ENCODE data around the gene NLRP9. TPM values are rescaled to one million over a fixed set of nuclear protein-coding genes. Genes with fewer than 3 reads are reported as not detected.

Gene NLRP9
- total RNA-seq (2022; extraction: Qiagen RNA extraction) = not detected in 5 replicates

GRCh38 chr19:55738302-55738701 is at the start of gene NLRP9:
NLRP9 (minus strand) TSS chr19:55738402; CDS start chr19:55738374, 28 bp downstream.

GRCh38 chr19:55768818-55769217 is 30.6 kb upstream of the NLRP9 start, which contains the start of gene RFPL4AL1:
RFPL4AL1 (plus strand) TSS chr19:55769118; CDS start chr19:55771805, 2,687 bp downstream.

GRCh38 chr19:55758797-55759196 is 20.6 kb upstream of the NLRP9 start, which contains the start of gene RFPL4A:
RFPL4A (plus strand) TSS chr19:55759097; CDS start chr19:55761801, 2,704 bp downstream.

DNA sequence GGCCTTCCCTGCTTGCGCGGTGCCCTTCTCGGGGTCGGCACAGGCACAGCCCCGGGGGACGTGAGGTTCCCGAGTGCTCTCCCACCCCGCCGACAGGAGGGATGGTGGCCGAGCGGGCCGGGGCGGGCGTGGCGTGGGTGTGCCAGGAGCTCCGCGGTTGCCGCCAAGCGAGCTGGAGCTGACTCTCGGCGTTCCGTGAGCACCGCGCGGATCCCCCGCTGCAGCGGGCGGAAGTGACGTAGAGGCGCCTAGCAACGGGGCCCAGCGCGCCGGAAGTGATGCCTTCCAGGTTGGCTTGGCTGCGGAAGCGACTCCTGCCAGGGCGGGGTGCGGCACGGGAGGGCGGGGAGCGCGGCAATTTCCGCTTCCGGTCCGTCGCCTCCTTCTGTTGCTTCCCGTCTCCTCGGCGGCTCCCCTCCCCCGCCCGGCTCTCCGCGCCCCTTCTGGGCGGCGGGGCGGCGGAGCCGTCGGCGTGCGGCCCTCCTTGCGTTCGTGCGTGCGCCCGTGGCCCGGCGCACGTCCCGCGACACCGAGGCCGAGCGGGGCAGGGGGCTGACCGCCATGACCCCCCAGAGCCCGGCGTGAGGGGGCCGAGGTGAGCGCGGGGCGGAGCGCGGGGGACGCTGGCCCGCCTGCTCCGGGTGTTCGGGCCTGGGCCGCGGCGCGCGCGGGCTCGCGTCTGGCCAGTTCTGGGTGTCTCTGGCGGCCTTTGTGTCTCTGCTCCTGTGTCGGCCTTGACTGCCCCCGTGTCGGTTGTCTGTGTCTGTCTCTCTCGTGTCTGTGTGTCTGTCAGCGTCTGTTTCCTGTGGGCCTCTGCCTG is 63.2 kb downstream of the NLRP9 start, which contains the start of gene EPN1:
Gene EPN1, plus strand, starts transcription at position 386 of the 820 bp plus-strand sequence. CDS start 3,402 bp downstream, outside the sequence.

Other genes starting within 250 kb of the NLRP9 start
- gene SSC5D, start 250.0 kb downstream of the NLRP9 start, total RNA-seq (2022; extraction: Qiagen RNA extraction) = 0.28 to 0.84 TPM (median 0.58 TPM) in 5 replicates
- 1.3 to 2.6 TPM (median 1.8 TPM) in 5 replicates for gene SBK2, start 201.3 kb downstream of the NLRP9 start, total RNA-seq (2022; extraction: Qiagen RNA extraction)
- gene SBK3, start 192.9 kb downstream of the NLRP9 start, total RNA-seq (2022; extraction: Qiagen RNA extraction) = 1.3 to 2.6 TPM (median 2.1 TPM) in 5 replicates
- 21.6 to 43.3 TPM (median 36.5 TPM) in 5 replicates for gene ZNF579, start 157.6 kb downstream of the NLRP9 start, total RNA-seq (2022; extraction: Qiagen RNA extraction)
- gene FIZ1, start 138.9 kb downstream of the NLRP9 start, total RNA-seq (2022; extraction: Qiagen RNA extraction) = 17.4 to 26.1 TPM (median 24.0 TPM) in 5 replicates
- gene ZNF524, start 138.1 kb downstream of the NLRP9 start, total RNA-seq (2022; extraction: Qiagen RNA extraction) = 12.1 to 17.2 TPM (median 16.1 TPM) in 5 replicates
- 6.8 to 13.4 TPM (median 11.9 TPM) in 5 replicates for gene ZNF865, start 132.8 kb downstream of the NLRP9 start, total RNA-seq (2022; extraction: Qiagen RNA extraction)
- 4.7 to 6.7 TPM (median 5.4 TPM) in 5 replicates for gene ZNF784, start 113.8 kb downstream of the NLRP9 start, total RNA-seq (2022; extraction: Qiagen RNA extraction)
- gene ZNF580, start 97.4 kb downstream of the NLRP9 start, total RNA-seq (2022; extraction: Qiagen RNA extraction) = 26.5 to 51.9 TPM (median 48.8 TPM) in 5 replicates
- 37.3 to 44.0 TPM (median 42.8 TPM) in 5 replicates for gene ZNF581, start 94.8 kb downstream of the NLRP9 start, total RNA-seq (2022; extraction: Qiagen RNA extraction)
- gene CCDC106, start 90.2 kb downstream of the NLRP9 start, total RNA-seq (2022; extraction: Qiagen RNA extraction) = 12.0 to 20.4 TPM (median 19.0 TPM) in 5 replicates
- gene U2AF2, start 83.4 kb downstream of the NLRP9 start, total RNA-seq (2022; extraction: Qiagen RNA extraction) = 234 to 285 TPM (median 273 TPM) in 5 replicates
- gene EPN1, start 63.2 kb downstream of the NLRP9 start, total RNA-seq (2022; extraction: Qiagen RNA extraction) = 121 to 214 TPM (median 210 TPM) in 5 replicates
- 0.61 to 1.2 TPM (median 0.88 TPM) in 5 replicates for gene RFPL4A, start 20.7 kb upstream of the NLRP9 start, total RNA-seq (2022; extraction: Qiagen RNA extraction)
- gene RFPL4AL1, start 30.7 kb upstream of the NLRP9 start, total RNA-seq (2022; extraction: Qiagen RNA extraction) = 0.12 to 0.13 TPM in 2 of 5 replicates, not detected in the others
- 0.04 TPM in 1 of 5 replicates, not detected in the others for gene NLRP11, start 93.6 kb upstream of the NLRP9 start, total RNA-seq (2022; extraction: Qiagen RNA extraction)
- gene NLRP4, start 98.1 kb upstream of the NLRP9 start, total RNA-seq (2022; extraction: Qiagen RNA extraction) = not detected in 5 replicates
- gene NLRP13, start 193.9 kb upstream of the NLRP9 start, total RNA-seq (2022; extraction: Qiagen RNA extraction) = not detected in 5 replicates
- not detected in 5 replicates for gene NLRP8, start 209.4 kb upstream of the NLRP9 start, total RNA-seq (2022; extraction: Qiagen RNA extraction)
- 0.03 to 0.08 TPM (median 0.07 TPM) in 5 replicates for gene NLRP5, start 248.4 kb upstream of the NLRP9 start, total RNA-seq (2022; extraction: Qiagen RNA extraction)

All from A549 treated with dexamethasone at 1 μM for 4 hours (cell line).